ENCODE data around the gene CFAP251.

CFAP251 gene

DNA sequence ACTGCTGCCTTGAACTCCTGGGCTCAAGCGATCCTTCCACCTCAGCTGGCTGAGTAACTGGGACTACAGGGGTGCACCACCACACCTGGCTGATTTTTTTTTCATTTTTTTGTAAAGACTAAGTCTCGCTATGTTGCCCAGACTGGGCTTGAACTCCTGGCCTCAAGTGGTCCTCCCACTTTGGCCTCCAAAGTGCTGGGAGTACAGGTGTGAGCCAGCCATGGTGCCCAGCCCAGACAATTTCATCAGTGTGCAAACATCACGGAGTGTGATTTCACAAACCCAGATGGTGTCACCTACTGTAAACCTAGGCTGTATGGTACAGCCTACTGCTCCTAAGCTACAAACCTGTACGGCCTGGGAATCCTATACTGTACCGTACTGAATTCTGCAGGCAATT lies 96.4 kb downstream of the CFAP251 start:
- DNase-seq (ENCODE audit: low read depth): no peak
- H3K4me3 ChIP-seq (ENCODE audit: low read depth, low read length): no peak overlapping the region
- TF ChIP-seq, protein P1, sequence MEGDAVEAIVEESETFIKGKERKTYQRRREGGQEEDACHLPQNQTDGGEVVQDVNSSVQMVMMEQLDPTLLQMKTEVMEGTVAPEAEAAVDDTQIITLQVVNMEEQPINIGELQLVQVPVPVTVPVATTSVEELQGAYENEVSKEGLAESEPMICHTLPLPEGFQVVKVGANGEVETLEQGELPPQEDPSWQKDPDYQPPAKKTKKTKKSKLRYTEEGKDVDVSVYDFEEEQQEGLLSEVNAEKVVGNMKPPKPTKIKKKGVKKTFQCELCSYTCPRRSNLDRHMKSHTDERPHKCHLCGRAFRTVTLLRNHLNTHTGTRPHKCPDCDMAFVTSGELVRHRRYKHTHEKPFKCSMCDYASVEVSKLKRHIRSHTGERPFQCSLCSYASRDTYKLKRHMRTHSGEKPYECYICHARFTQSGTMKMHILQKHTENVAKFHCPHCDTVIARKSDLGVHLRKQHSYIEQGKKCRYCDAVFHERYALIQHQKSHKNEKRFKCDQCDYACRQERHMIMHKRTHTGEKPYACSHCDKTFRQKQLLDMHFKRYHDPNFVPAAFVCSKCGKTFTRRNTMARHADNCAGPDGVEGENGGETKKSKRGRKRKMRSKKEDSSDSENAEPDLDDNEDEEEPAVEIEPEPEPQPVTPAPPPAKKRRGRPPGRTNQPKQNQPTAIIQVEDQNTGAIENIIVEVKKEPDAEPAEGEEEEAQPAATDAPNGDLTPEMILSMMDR (conservative IDR thresholded peaks at IDR 0.05; ENCODE audit: low read depth, low read length): no peak

DNA sequence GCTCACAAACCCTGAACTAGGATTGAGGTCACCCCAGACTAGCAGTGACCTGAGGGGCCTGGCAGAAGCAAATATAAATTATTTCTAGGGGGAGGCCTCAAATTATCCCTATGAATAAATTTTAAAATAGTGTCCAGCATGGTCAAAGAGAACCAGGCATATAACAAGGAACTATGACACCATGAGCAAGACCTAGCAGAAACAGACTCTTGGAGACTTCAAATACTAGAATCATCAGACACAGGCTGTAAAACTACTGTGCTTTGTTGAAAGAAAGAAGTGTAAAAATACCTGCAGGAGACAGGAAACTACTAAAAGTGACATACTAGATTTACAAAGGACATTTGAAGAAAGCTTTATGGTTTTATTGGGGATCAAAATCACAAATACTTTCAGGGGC lies 100.1 kb downstream of the CFAP251 start:
- TF ChIP-seq, protein P1 (conservative IDR thresholded peaks at IDR 0.05; ENCODE audit: low read depth, low read length): no peak
- no peak overlapping the region for H3K4me3 ChIP-seq (ENCODE audit: low read depth, low read length)
- DNase-seq (ENCODE audit: low read depth): no peak

GRCh38 chr12:122018937-122019336 lies 100.5 kb downstream of the CFAP251 start:
- no peak overlapping the region for H3K4me3 ChIP-seq (ENCODE audit: low read depth, low read length)
- no peak for DNase-seq (ENCODE audit: low read depth)
- TF ChIP-seq, protein P1 (conservative IDR thresholded peaks at IDR 0.05; ENCODE audit: low read depth, low read length): no peak

DNA sequence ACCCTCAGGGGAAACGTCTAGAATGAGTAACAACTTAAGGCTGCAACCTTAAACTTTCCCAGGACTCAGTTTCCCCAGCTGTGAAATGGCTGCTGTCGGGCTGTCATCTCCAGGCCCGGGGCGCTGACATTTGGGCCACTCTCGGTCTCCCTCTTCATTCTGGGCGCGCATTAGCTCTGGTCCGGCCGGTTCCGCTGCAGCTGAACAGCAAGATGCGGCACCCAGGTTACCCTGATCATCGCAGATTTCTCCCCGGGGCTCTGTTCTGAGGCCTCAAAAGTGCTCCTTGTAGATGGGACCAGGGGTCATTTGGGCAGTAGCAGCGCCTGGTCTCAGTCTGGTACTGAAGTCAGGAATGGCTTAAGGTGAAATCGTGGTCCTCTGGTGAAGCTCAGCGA lies 102.4 kb downstream of the CFAP251 start:
- no peak for DNase-seq (ENCODE audit: low read depth)
- H3K4me3 ChIP-seq (ENCODE audit: low read depth, low read length): no peak overlapping the region
- TF ChIP-seq, protein P1 (conservative IDR thresholded peaks at IDR 0.05; ENCODE audit: low read depth, low read length): no peak

DNA sequence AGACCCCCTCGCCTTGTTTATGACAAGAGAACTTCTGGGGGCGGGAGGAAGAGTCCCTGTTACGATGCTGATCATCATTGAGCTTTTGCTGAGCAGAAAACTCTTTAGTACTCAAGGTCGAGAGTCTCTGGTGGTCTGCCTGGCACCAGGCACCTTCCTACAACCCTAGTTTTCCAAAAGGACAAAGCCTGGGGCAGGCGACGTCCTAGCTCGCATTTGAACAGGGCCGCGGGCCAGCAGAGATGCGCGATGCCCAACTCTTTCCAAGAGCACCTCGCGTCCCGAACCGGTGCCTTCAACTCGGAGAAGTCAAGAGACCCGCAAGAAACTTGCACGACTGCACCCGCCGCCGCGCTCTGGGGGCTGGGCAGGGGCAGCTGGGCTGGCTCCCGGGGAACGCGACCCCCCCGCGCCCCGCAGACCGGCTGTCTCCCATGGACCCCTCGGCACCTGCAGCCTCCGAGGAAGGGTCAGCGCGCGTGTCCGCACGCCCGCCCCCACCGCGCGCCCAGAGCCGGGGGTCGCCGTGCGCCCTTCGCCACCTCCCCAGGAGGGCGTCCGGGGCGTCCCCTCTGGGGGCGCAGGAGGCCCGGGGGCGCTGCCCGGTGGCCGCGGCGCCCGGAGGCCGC lies 102.9 kb downstream of the CFAP251 start:
- peak overlapping the region; percentile 61 for H3K4me3 ChIP-seq (ENCODE audit: low read depth, low read length)
- peak; percentile 13 for DNase-seq (ENCODE audit: low read depth)
- TF ChIP-seq, protein P1 (conservative IDR thresholded peaks at IDR 0.05; ENCODE audit: low read depth, low read length): no peak

GRCh38 chr12:122021822-122022392 lies 103.5 kb downstream of the CFAP251 start, which contains the start of gene BCL7A:
Gene BCL7A, plus strand, starts transcription at chr12:122021884. Its CDS starts 208 bp downstream, at chr12:122022092.
- DNase-seq (ENCODE audit: low read depth): peak; percentile 80
- peak within 1 kb of the TSS; percentile 61 for H3K4me3 ChIP-seq (ENCODE audit: low read depth, low read length)
- TF ChIP-seq, protein P1 (conservative IDR thresholded peaks at IDR 0.05; ENCODE audit: low read depth, low read length): no peak
